ENCODE data around the gene NELFCD. TPM values are rescaled to one million over a fixed set of nuclear protein-coding genes. Genes with fewer than 3 reads are reported as not detected.

The NELFCD gene
- polyA plus RNA-seq, 1 donor from 2014 or later = 88.7 TPM

- no peaks in the 10 kb centered on the region for H3K9me2 ChIP-seq (ENCODE audit: insufficient read depth, low read length)
- no peaks in the 10 kb centered on the region for H3K9me3 ChIP-seq (ENCODE audit: low read length)
- no peak overlapping the region for H3K4me2 ChIP-seq (ENCODE audit: low read length)
- no peaks in the 10 kb centered on the region for H3F3A ChIP-seq (ENCODE audit: insufficient read depth, low read length, poor library complexity, severe bottlenecking)
- TF ChIP-seq TAF1 (IDR thresholded peaks at IDR 0.05; ENCODE audit: low read depth) (no peak), RAD21 (conservative IDR thresholded peaks at IDR 0.05) (no peak), CTCF (IDR thresholded peaks at IDR 0.05; ENCODE audit: poor library complexity, severe bottlenecking) (no peak), EZH2 (IDR thresholded peaks at IDR 0.05; ENCODE audit: borderline replicate concordance, insufficient read depth, low read length, poor library complexity, severe bottlenecking) (no peak), MXI1 (conservative IDR thresholded peaks at IDR 0.05; ENCODE audit: poor library complexity, severe bottlenecking) (no peak), SMC3 (conservative IDR thresholded peaks at IDR 0.05; ENCODE audit: poor library complexity) (no peak), POLR2AphosphoS5 (IDR thresholded peaks at IDR 0.05) (no peak), EP300 (conservative IDR thresholded peaks at IDR 0.05; ENCODE audit: poor library complexity, severe bottlenecking) (no peak)
- TF ChIP-seq, protein P1, sequence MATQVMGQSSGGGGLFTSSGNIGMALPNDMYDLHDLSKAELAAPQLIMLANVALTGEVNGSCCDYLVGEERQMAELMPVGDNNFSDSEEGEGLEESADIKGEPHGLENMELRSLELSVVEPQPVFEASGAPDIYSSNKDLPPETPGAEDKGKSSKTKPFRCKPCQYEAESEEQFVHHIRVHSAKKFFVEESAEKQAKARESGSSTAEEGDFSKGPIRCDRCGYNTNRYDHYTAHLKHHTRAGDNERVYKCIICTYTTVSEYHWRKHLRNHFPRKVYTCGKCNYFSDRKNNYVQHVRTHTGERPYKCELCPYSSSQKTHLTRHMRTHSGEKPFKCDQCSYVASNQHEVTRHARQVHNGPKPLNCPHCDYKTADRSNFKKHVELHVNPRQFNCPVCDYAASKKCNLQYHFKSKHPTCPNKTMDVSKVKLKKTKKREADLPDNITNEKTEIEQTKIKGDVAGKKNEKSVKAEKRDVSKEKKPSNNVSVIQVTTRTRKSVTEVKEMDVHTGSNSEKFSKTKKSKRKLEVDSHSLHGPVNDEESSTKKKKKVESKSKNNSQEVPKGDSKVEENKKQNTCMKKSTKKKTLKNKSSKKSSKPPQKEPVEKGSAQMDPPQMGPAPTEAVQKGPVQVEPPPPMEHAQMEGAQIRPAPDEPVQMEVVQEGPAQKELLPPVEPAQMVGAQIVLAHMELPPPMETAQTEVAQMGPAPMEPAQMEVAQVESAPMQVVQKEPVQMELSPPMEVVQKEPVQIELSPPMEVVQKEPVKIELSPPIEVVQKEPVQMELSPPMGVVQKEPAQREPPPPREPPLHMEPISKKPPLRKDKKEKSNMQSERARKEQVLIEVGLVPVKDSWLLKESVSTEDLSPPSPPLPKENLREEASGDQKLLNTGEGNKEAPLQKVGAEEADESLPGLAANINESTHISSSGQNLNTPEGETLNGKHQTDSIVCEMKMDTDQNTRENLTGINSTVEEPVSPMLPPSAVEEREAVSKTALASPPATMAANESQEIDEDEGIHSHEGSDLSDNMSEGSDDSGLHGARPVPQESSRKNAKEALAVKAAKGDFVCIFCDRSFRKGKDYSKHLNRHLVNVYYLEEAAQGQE (IDR thresholded peaks at IDR 0.05; ENCODE audit: borderline replicate concordance) = no peak
- no peaks in the 10 kb centered on the region for H4K20me1 ChIP-seq (ENCODE audit: insufficient read depth)
- H3K27me3 ChIP-seq (ENCODE audit: insufficient read depth, low read depth, low read length) = no peaks in the 10 kb centered on the region
- no peak overlapping the region for H3K27ac ChIP-seq (ENCODE audit: low read length)
- no peaks in the 10 kb centered on the region for H3K79me2 ChIP-seq (replicated peaks; ENCODE audit: insufficient read depth, low read length)
- no peak overlapping the region for H3K4me3 ChIP-seq (ENCODE audit: low read length)
- no peak overlapping the region for H2AFZ ChIP-seq (ENCODE audit: low read depth, low read length)
- no peak overlapping the region for H3K9ac ChIP-seq (ENCODE audit: low read length)
- no peaks in the 10 kb centered on the region for H3K36me3 ChIP-seq (ENCODE audit: insufficient read depth, low read length)
These were observed 33.8 kb downstream of the NELFCD start for GRCh38 chr20:59014680-59015389.

GRCh38 chr20:59015411-59015810, 34.4 kb downstream of the NELFCD start:
- Histone ChIP-seq H3K27ac (ENCODE audit: low read length) (no peak overlapping the region), H3K9me3 (ENCODE audit: low read length) (no peaks in the 10 kb centered on the region), H3K27me3 (ENCODE audit: insufficient read depth, low read depth, low read length) (no peaks in the 10 kb centered on the region), H4K20me1 (ENCODE audit: insufficient read depth) (no peaks in the 10 kb centered on the region), H3K4me3 (ENCODE audit: low read length) (no peak overlapping the region), H3K4me2 (ENCODE audit: low read length) (no peak overlapping the region), H3K9ac (ENCODE audit: low read length) (no peak overlapping the region), H3F3A (ENCODE audit: insufficient read depth, low read length, poor library complexity, severe bottlenecking) (no peaks in the 10 kb centered on the region), H3K9me2 (ENCODE audit: insufficient read depth, low read length) (no peaks in the 10 kb centered on the region), H3K79me2 (replicated peaks; ENCODE audit: insufficient read depth, low read length) (no peaks in the 10 kb centered on the region), H2AFZ (ENCODE audit: low read depth, low read length) (no peak overlapping the region), H3K36me3 (ENCODE audit: insufficient read depth, low read length) (no peaks in the 10 kb centered on the region)
- TF ChIP-seq CTCF (IDR thresholded peaks at IDR 0.05; ENCODE audit: poor library complexity, severe bottlenecking) (no peak), EZH2 (IDR thresholded peaks at IDR 0.05; ENCODE audit: borderline replicate concordance, insufficient read depth, low read length, poor library complexity, severe bottlenecking) (no peak), EP300 (conservative IDR thresholded peaks at IDR 0.05; ENCODE audit: poor library complexity, severe bottlenecking) (no peak), SMC3 (conservative IDR thresholded peaks at IDR 0.05; ENCODE audit: poor library complexity) (no peak), MXI1 (conservative IDR thresholded peaks at IDR 0.05; ENCODE audit: poor library complexity, severe bottlenecking) (no peak), TAF1 (IDR thresholded peaks at IDR 0.05; ENCODE audit: low read depth) (no peak), RAD21 (conservative IDR thresholded peaks at IDR 0.05) (no peak), POLR2AphosphoS5 (IDR thresholded peaks at IDR 0.05) (no peak)
- TF ChIP-seq, protein P1 (IDR thresholded peaks at IDR 0.05; ENCODE audit: borderline replicate concordance) = no peak
